NCI-H1694 treated with DMSO at 0.1 percent for 48 hours (cell line): ENCODE data around the gene EPC2.
"Not testable (repeated sequence)": the region's sequence is repeated elsewhere in the genome, so short reads cannot be mapped to it uniquely, and the experiment has no call there.

Experiments
- DNase-seq: peaks from one replicate; lab custom pipeline; 2025; lab: John Stamatoyannopoulos, UW

The EPC2 gene

DNA sequence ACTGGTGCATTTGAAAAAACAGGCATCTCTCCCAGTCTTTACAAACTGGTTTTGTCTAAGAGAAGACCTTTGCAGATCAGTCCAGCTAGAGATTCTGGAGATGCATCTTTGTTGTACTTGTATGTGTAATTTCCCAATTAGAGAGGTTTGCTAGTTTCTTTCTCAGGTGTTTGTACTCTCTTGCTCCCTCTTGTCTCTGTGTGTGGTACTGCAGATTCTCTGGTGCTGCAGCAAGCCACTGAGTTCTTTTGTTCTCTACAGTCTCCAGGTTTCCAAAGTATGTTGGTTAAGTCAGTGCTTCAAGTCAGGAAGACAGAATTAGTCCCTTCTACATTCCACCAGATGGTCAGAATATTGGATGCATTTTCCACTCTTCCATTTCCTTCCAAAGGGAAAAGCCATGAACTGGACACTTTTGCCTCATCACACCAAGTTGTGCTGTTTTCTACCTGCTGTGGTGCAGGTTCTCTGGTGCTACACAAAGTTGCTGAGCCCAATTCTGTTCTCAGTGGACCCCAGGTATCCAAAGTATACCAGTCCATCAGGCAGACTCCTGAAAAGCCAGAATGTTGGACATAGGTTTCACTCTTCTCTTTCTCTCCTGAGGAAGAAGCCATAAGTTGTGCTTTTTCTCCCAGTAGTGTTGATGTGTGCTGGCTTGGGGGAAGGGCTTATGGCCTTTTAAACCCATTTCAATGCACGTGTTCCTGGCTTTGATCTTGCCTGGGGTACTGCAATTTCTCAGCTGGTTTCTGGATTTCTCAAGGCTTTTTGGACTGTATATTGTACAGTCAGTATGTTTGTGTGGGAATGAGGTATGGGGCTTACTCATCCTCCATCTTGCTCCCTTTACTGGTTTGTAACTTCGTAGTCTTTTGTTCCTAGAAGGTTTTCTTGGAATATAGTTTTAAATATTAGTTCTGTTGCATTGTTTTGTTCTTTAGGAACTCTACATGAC is 29.8 kb downstream of the EPC2 start:
- DNase-seq: peak; percentile 18

DNA sequence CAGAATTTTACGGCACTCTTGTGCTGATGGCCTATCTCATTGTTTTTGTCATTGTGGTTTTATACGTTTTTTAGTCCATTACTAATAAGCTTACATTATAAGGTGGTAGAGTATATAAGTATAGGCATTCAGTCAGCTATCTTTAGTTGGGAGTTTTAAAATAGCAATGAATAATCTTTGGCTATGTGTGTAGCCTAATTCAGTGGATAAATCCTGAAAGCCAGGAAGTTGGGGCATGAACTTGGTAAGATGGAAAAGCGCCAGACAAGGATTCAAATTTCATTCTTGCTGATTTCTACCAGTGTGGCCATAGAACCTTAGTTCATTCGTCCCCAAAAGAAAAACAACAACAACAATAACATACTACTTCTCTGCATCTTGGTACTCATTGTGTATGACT is 31.2 kb downstream of the EPC2 start:
- DNase-seq: no peak

DNA sequence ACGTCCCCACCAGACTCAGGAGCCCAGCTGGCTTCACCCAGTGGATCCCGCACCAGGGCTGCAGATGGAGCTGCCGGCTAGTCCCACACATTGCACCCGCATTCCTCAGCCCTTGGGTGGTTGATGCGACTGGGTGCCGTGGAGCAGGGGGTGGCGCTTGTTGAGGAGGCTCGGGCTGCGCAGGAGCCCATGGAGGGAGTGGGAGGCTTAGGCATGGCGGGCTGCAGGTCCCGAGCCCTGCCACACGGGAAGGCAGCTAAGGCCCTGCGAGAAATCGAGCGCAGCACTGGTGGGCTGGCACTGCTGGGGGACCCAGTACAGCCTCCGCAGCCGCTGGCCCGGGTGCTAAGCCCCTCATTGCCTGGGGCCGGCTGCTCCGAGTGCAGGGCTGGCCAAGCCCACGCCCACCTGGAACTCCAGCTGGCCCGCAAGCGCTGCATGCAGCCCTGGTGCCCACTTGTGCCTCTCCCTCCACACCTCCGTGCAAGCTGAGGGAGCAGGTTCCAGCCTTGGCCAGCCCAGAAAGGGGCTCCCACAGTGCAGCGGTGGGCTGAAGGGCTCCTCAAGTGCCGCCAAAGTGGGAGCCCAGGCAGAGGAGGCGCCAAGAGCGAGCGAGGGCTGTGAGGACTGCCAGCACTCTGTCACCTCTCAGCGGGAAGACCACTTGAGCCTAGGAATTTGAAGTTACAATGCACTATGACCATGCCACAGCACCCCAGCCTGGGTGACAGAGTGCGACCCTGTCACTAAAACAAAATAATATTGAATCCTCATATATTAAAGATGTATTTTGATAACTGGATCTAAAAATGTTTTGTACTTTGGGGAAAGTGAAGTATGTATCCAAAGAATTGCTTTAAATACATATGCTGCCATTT is 34.0 kb downstream of the EPC2 start:
- DNase-seq: not testable (repeated sequence)

DNA sequence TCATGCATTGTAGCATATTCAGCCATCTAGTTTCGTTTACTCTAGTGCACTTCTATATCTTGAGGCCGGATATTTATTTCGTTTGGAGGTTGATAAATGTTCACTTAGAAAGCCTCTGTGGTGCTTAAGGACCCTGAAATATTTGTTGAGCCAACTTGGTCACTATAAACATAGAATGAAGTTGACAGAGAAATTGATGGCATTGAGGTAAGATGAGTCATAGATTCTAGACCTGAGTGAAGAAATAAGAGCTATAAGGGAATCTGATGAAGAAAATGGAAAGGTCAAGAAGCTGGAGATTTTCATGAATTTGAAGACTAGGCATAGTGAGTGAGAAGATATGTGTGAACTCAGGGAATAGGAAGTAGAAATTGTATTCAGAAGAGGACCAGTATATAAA is 35.9 kb downstream of the EPC2 start:
- no peak for DNase-seq

DNA sequence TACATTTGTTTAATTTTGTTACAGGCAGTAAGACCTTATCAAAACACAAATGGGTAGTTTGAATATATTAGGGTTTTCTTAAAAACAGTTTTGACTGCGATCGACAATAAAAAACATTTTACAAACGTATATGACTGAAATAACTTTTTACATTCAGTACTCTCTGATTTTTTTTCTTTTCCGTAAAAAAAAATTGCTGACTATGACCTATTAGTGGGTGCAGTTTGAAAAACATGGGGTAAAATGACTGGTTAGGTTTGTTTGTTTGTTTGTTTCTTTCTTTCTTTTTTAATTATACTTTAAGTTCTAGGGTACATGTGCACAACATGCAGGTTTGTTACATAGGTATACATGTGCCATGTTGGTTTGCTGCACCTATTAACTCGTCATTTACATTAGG is 36.9 kb downstream of the EPC2 start:
- DNase-seq: no peak

DNA sequence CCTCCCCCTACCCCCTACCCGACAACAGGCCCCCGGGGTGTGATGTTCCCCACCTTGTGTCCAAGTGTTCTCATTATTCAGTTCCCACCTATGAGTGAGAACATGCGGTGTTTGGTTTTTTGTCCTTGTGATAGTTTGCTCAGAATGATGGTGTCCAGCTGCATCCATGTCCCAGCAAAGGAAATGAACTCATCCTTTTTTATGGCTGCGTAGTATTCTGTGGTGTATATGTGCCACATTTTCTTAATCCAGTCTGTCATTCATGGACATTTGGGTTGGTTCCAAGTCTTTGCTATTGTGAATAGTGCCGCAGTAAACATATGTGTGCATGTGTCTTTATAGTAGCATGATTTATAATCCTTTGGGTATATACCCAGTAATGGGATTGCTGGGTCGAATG is 37.3 kb downstream of the EPC2 start:
- DNase-seq: not testable (repeated sequence)

DNA sequence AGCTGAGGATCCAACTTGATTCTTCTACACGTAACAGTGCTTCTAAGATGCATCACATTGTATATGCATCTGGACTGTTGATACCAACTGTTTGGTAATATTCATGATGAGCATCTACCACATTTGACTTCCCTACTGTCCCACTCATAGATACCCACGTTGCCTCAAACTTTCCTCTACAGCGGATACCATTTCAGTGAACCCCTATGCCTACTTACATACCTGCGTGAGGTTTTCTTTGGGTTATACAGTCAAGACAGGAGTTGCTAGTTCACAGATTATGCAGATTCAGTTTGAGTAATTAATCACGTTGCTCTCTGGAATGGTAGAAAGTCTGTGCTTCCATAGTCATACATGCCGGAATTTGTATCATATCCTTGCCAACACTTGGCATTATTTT is 40.0 kb downstream of the EPC2 start:
- DNase-seq: no peak

DNA sequence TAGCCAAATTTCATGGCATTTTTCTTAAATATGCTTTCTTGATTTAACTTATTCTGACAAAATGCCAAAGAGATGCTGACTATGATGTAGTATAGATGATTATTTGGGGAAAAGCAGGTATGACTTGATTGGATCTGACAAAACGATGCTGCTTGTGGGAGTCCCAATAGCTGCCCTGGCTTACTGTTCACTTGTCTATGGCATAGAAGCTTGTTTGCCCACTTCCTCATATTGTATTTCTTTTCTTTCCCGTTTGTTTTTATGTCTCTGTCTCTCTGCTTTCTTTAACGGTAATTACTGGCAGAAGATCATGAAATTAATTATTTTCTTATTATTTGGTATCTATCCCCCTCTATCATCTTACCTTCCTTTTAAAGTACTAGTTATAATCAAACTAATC is 43.0 kb downstream of the EPC2 start:
- DNase-seq: no peak

DNA sequence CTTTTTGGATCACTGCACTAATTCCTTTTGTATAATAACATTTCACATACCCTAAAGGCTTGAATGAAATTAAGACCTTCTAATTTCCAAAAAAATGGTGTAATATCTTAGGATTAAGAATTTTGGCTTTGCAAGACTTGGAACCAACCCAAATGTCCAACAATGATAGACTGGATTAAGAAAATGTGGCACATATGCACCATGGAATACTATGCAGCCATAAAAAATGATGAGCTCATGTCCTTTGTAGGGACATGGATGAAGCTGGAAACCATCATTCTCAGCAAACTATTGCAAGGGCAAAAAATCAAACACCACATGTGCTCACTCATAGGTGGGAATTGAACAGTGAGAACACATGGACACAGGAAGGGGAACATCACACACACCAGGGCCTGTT is 43.5 kb downstream of the EPC2 start:
- DNase-seq: not testable (repeated sequence)

DNA sequence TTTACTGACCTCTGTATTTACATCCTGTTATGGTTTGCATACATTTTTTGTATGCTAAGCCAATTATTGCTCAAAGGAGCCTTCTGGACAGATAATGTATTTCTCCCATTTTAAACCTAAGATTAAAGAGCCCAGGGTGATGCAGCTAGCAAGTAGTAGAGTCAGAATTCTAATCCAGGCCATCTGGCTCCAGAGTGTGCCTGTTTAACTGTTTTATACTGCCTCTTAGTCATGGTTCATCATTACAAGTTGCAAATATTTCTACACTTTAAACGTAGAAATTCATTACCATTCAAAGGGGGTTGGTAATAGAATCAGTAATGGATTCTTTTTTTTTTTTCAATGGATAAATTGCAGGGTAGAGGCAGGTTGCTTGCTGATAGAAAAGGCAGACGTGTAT is 52.4 kb downstream of the EPC2 start:
- no peak for DNase-seq

DNA sequence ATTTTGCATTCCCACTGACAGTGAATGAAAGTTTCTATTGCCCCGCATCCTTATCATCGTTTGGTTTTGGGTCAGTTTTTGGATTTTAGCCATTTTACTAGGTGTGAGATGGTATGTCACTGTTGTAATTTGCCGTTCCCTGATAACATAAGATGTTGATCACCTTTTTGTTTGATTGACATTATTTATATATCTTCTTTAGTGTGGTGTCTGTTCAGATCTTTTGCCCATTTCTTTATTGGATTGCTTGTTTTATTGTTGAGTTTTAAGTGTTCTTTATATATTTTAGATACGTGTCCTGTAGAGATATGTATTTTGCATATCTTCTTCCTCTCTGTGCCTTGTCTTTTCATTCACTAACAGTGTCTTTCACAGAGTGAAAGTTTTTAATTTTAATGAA is 55.3 kb downstream of the EPC2 start:
- DNase-seq: no peak

DNA sequence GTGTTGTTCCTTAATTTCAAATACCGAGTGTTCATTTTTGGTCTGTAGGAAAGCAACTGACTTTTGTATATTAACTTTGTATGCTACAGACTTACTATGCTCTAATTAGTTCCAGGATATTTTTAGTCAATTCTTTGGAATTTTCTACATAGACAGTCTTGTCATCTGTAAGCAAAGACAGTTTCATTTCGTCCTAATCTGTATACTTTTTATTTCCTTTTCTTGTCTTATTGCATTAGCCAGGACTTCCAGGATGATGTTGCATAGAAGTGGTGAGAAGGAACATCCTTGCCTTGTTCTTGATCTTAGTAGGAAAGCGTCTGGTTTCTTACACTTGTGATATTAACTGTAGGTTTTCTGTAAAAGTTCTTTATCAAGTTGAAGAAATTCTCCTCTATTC is 56.5 kb downstream of the EPC2 start:
- no peak for DNase-seq

DNA sequence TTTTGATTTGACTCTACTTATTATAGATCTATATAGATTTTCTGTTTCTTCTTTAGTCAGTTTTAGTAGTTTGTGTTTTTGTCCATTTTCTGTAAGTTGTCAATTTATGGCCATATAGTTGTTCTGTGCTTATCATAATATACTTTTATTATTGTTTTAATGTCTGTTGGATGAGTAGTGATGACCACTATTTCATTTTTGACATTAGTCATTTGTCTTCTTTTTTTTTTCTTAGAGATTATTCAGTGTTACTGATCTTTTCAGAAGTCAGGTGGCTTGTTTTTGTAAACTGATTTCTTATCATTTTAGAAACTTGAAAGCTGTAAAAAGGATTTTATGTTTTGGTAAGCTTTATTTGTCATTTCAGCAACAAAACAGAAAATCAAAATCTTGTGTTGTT is 57.3 kb downstream of the EPC2 start:
- no peak for DNase-seq

DNA sequence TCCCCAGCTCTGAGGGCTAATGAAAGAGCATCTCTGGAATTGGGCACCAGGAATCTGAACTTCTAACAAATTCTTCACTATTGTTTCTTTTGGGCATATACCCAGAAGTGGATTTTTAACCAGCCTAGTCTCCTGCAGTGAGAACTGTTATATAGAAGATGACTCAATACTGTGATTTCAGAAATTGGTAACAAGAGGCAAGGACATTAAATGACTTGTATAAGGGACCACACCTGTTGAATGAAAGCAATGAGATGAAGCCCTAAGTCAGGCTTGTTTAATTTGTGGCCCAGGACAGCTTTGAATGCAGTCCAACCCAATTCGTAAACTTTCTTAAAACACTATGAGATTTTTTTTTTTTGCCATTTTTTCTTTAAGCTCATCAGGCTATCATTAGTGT is 57.9 kb downstream of the EPC2 start:
- no peak for DNase-seq

DNA sequence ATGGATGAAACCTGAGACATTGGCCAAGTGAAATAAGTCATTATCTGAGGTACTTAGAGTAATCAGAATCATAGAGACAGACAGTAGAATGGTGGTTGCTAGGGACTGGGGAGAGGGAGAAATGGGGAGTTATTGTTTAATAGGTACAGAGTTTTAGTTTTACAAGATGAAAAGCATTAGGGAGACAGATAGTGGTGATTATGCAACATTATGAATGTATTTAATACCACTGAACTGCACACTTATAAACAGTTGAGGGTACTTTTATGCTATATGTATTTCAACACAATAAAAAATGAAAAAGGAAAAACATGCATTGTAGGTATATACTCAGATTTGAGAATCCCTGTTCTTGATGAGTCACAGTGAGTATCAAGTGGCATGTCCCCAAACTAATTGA is 59.7 kb downstream of the EPC2 start:
- no peak for DNase-seq

DNA sequence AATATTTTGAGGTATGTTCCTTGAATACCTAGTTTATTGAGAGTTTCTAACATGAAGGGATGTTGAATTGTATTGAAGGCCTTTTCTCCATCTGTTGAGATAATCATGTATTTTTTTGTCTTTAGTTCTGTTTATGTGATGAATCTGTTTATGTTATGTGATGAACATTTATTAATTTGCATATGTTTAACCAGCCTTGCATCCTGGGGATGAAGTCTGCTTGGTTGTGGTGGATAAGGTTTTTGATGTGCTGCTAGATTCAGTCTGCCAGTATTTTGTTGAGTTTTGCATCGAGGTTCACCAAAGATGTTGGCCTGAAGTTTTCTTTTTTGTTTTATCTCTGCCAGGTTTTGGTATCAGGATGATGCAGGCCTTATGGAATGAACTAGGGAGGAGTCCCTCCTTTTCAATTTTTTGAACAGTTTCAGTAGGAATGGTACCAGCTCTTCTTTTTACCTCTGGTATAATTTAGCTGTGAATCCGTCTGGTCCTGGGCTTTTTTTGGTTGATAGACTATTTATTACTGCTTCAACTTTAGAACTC is 71.9 kb downstream of the EPC2 start:
- no peak for DNase-seq

DNA sequence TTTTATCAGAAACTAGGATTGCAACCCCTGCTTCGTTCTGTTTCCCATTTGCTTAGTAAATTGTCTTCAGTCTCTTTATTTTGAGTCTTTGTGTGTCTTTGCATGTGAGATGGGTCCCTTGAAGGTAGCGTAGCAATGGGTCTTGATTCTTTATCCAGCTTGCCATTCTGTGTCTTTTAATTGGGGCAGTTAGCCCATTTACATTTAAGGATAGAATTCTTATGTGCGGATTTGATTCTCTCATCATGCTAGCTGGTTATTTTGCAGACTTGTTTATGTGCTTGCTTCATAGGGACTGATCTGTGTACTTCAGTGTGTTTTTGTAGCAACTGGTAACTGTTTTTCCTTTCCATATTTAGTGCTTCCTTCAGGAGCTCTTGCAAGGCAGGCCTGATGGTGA is 73.5 kb downstream of the EPC2 start:
- DNase-seq: no peak

DNA sequence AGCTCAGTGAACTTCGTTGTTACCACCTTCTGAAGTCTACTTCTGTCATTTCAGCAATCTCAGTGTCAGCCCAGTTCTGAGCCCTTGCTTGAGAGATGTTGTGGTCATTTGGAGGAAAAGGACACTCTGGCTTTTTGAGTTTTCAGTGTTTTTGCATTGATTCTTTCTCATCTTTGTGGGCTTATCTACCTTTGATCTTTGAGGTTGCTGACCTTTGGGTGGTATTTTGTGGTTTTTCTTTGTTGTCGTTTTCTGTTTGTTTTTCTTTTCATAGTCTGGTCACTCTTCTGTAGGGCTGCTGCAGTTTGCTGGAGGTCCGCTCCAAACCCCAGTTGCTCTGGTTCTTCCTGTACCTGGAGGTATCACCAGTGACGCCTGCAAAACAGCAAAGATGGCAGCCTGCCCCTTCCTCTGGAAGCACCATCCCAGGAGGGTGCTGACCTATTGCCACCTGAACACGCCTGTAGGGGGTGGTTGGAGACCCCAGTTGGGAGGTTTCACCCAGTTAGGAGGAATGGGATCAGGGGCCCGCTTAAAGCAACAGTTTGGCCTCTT is 74.7 kb downstream of the EPC2 start:
- no peak for DNase-seq

DNA sequence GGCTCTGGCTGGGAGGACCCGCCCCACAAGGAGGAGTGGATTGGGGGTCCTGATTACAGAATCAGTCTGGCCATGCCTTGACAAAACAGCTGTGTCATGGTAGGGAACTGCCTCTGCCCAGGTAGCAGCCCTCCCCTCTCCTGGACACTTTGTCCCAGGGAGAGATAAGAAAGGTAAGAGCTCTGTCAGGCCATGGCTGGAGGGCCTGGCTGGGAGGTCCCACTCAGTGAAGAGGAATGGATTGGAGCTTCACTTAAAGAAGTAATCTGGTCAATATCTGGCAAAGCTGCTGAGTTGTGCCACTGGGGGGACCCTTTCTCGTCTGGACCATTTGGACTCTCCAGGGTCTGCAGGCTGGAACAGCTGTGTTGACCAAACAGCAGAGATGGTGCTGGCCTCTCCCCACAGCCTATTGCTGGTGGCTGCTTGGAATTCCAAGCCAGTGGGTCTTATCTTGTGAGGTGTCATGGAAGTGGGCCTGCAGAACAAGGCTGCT is 75.4 kb downstream of the EPC2 start:
- DNase-seq: no peak

DNA sequence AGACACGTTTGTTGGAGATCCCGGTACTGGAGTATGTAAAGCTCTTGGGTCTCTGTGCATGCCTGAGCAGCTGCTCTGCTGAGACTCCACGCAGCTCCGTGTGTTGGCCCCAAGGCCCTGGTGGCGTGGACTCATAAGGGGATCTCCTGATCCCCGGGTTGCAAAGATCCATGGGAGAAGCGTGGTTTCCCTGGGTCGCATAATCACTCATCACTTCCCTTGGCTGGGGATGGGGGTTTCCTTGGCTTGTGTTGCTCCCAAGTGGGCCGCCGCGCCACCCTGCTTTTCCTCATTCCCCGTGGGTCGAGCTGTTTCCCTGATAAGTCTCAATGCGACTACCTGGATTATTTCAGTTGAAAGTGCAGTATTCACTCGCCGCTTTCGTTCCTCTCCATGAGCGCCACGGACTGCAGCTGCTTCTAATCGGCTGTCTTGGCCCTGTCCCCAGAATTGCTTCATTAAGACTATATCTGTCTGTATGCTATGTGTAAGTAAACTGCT is 76.0 kb downstream of the EPC2 start:
- peak; percentile 49 for DNase-seq

DNA sequence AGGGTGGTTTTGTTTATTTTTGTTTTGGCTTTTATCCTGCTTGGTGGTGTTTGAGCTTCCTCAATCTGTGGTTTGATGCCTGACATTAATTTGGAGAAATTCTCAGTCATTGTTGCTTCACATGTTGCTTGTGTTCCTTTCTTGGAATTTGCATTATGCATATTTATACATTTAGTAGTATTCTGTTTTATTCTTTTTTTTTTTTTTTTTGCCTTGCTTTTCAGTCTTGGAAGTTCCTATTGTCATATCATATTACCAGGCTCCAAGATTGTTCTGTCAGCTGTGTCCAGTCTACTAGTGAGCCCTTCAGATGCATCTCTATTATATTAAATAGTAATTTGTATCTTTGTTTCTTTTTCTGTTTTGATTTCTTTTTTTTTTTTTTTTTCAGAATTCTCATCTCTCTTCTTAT is 77.0 kb downstream of the EPC2 start:
- DNase-seq: no peak
